Hematopoietic multipotent progenitor cell treated with erythropoietin and hydrocortisone succinate and interleukin-3 and kit ligand, for 6 days (in vitro differentiated cells): ENCODE measurements around the gene NSG1.

Source experiments
- DNase-seq: peaks from one replicate; pipeline ENCODE4 v3.0.0-alpha.2; 2015

The NSG1 gene

GRCh38 chr4:4374388-4375098 lies 12.4 kb upstream of the NSG1 start:
- DNase-seq: no peak

- no peak for DNase-seq
Observed at GRCh38 chr4:4376074-4376473, 10.8 kb upstream of the NSG1 start.

- no peak for DNase-seq
Observed at GRCh38 chr4:4377191-4377590, 9.7 kb upstream of the NSG1 start.

- DNase-seq: no peak
Observed at GRCh38 chr4:4377732-4378460, 9.0 kb upstream of the NSG1 start.

GRCh38 chr4:4379540-4380087 lies 7.3 kb upstream of the NSG1 start:
- no peak for DNase-seq

GRCh38 chr4:4383085-4383484 lies 3.8 kb upstream of the NSG1 start:
- no peak for DNase-seq

- DNase-seq: peak; percentile 31
Observed at GRCh38 chr4:4384837-4385236, 2.1 kb upstream of the NSG1 start.

GRCh38 chr4:4385729-4386295 lies 1.1 kb upstream of the NSG1 start:
- no peak for DNase-seq

GRCh38 chr4:4386296-4386735 lies 586 bp upstream of the NSG1 start:
- DNase-seq: peak; percentile 54

GRCh38 chr4:4387531-4388310 lies 819 bp downstream of the NSG1 start:
- DNase-seq: no peak

GRCh38 chr4:4388311-4388790 lies 1.4 kb downstream of the NSG1 start:
- DNase-seq: peak; percentile 22

- DNase-seq: no peak
Observed at GRCh38 chr4:4388836-4389575, 2.1 kb downstream of the NSG1 start.

GRCh38 chr4:4390046-4390445 lies 3.1 kb downstream of the NSG1 start:
- no peak for DNase-seq

GRCh38 chr4:4390515-4391240 lies 3.8 kb downstream of the NSG1 start:
- DNase-seq: no peak

- DNase-seq: no peak
Observed at GRCh38 chr4:4391866-4392265, 5.0 kb downstream of the NSG1 start.

GRCh38 chr4:4392501-4393183 lies 5.7 kb downstream of the NSG1 start:
- DNase-seq: no peak

- DNase-seq: peak; percentile 26
Observed at GRCh38 chr4:4394644-4395043, 7.7 kb downstream of the NSG1 start.

GRCh38 chr4:4395371-4395770 lies 8.5 kb downstream of the NSG1 start:
- no peak for DNase-seq

- no peak for DNase-seq
Observed at GRCh38 chr4:4395849-4396627, 9.1 kb downstream of the NSG1 start.
